Aorta (tissue), 5 donors: ENCODE results near the gene PCDH15. TPM values are rescaled to one million over a fixed set of nuclear protein-coding genes. Genes with fewer than 3 reads are reported as not detected.

Experiments
- ATAC-seq: fragments of 200-7000 bp; cut with Tn5 transposase; one replicate; pipeline ENCODE4 v1.9.1; 2022; ENCODE audit warnings: moderate library complexity; ENCODE audit not compliant: low FRiP score
- DNase-seq, 2 donors: peaks; one replicate each; pipeline ENCODE4 v3.0.0-alpha.2; 2020
- H3K27ac ChIP-seq, 2 donors: one replicate each; pipeline ENCODE4 v1.5.1; 2013; ENCODE audit warnings: low read length in 2 of 2, mild to moderate bottlenecking in 2 of 2, moderate library complexity in 2 of 2, control low read depth in 1 of 2, inconsistent platforms in 1 of 2, low read depth in 1 of 2
- H3K27me3 ChIP-seq, 2 donors: one replicate each; pipeline ENCODE4 v1.6.1; 2013; ENCODE audit warnings: control low read depth in 1 of 2, low read length in 1 of 2, mild to moderate bottlenecking in 1 of 2, moderate library complexity in 1 of 2; ENCODE audit not compliant: insufficient read depth in 2 of 2, control insufficient read depth in 1 of 2
- H3K36me3 ChIP-seq, 2 donors: one replicate each; pipeline ENCODE4 v1.6.1; 2013; ENCODE audit warnings: control low read depth in 1 of 2, low read length in 1 of 2, mild to moderate bottlenecking in 1 of 2; ENCODE audit not compliant: insufficient read depth in 2 of 2, control insufficient read depth in 1 of 2
- H3K4me1 ChIP-seq, 2 donors: one replicate each; pipeline ENCODE4 v1.6.1; 2013; ENCODE audit warnings: low read length in 2 of 2, control low read depth in 1 of 2, mild to moderate bottlenecking in 1 of 2, moderate library complexity in 1 of 2; ENCODE audit not compliant: insufficient read depth in 2 of 2, control insufficient read depth in 1 of 2
- H3K4me3 ChIP-seq, 2 donors: one replicate each; pipeline ENCODE4 v1.5.1; 2013; ENCODE audit warnings: low read length in 2 of 2, control low read depth in 1 of 2, mild to moderate bottlenecking in 1 of 2
- H3K9me3 ChIP-seq: one replicate; pipeline ENCODE4 v1.6.1; 2013; ENCODE audit warnings: mild to moderate bottlenecking, low read length; ENCODE audit not compliant: control insufficient read depth
- WGBS, 2 donors: extraction: QIAGEN DNeasy Blood & Tissue Kit; methylation state at CpG; one replicate each; pipeline ENCODE4 v1.1.7; 2013; 5-methylcytosine and 5-hydroxymethylcytosine counted together
- intact Hi-C, 2 donors: fragments of 100-400 bp; cut with DNase I; formaldehyde crosslinking; loops; one replicate each; pipeline versions ENCODE4 v1.14.2 to v1.15.0; 2022
- polyA plus RNA-seq, 2 donors: library from polyadenylated mRNA; stranded (reverse); fragments of 200-250 nt; gene quantifications; one replicate each; pipeline ENCODE4 v1.2.3, GENCODE V29; 2013
- total RNA-seq, 2 donors: library from RNA; stranded (reverse); fragmentation: NEBNext Ultra II Directional; extraction: Animal tissue kit (Norgen Biotek cat#: 25700); gene quantifications; one replicate each; pipeline ENCODE4 v1.2.1, GENCODE V29; 2021
- donor health status: healthy with polysubstance abuse.
- donor health status: Bipolar disorder and iron deficiency.
- donor health status: DM: no; HTN: no; CAD: no.
- donor health status: DM: no; HTN: no; CAD: no.
- donor health status: DM: yes; HTN: yes; CAD: no.

PCDH15 gene
- total and polyA plus RNA-seq, 4 donors, result 0.09 TPM; not detected in 3

DNA sequence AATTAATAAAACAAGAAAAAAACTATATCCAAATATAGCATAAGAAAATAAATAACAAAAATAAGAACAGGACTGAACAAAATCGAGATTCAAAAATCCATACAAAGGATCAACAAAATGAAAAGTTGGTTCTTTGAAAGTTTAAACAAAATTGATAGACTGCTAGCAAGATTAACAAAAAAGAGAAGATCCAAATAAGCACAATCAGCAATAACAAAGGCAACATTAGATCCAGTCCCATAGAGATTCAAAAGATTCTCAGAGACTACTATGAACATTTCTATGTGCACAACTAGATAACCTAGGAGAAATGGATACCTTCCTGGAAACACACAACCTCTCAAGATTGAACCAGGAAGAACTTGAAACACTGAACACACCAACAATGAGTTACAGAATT is 534.6 kb downstream of the PCDH15 start:
- Histone ChIP-seq H3K27me3 (no peaks in the 10 kb centered on the region), H3K36me3 (no peaks in the 10 kb centered on the region), H3K27ac (no peak overlapping the region), H3K9me3 (no peaks in the 10 kb centered on the region), H3K4me1 (no peaks in the 10 kb centered on the region), H3K4me3 (no peak overlapping the region)
- ATAC-seq, result no peak
- 59 to 60% methylated on average over 1 of the region's 1 CpG for WGBS, 2 donors
- DNase-seq, result no peak
- intact Hi-C loops, result no loop called here

DNA sequence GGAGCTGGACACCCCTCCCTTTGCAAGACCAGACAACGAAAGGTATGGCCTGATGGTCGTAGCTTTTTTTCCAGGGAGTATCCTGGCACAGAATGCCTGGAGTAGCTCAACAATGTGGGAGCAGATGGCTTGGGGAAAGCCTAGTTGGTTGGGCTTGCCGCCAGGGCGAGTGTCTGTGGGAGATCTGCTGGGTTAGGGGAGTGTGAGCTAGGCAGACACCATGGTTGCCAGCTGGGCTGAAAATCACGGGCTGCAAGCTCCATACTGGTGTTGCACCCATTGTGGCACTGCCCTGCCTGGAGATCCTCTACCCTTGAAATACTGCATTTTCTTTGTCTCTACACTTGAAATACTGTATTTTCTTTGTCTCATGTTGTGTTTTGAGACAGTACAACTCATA is 538.3 kb downstream of the PCDH15 start:
- Histone ChIP-seq H3K9me3 (no peaks in the 10 kb centered on the region), H3K4me3 (no peak overlapping the region), H3K27ac (no peak overlapping the region), H3K36me3 (no peaks in the 10 kb centered on the region), H3K4me1 (no peaks in the 10 kb centered on the region), H3K27me3 (no peaks in the 10 kb centered on the region)
- intact Hi-C loops, result no loop called here
- ATAC-seq (peak; percentile 54), DNase-seq (peak in 1 of 2 donors; percentile 58)
- 79 to 91% methylated on average over 5 of the region's 5 CpGs for WGBS, 2 donors

DNA sequence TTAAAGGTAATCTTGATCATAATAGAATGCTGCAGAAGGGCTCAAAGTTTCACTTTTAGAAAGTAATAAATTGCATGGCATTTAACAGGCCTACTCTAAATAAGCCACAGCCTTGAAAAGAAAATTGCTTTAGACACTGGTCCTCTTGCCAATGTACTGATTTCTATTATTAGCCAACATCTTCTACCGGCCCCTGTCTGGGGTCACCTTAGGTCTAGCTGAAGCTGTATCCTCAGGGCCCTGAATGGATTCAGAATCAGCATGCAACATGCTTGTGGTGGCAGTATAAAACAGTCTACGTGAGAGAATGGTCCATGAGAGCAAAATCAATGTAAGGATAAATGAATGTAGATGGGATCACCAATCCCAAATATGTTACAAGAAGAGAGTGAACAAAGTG is 541.9 kb downstream of the PCDH15 start:
- DNase-seq (no peak), ATAC-seq (no peak)
- intact Hi-C loops, result no loop called here

DNA sequence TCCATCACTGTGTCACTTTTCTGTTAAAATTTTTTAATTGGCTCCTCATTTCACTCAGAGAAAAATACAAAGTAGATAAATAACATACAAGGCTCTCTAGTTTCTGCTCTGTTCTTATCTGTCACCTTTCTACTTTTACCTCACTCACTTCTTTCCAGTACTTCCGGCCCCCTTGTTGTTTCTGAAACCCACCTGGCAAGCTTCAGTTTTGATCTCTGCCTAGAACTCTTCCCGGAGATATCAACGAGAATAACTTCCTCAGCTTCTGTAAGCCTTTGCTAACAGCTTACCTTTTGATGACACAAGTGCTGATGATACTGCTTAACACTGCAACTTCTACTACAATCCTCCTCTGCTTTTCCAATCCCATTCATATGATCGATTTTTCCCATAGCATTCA is 566.2 kb downstream of the PCDH15 start:
- 70 to 82% methylated on average over 4 of the region's 4 CpGs for WGBS, 2 donors
- Histone ChIP-seq H3K36me3 (no peaks in the 10 kb centered on the region), H3K4me1 (no peaks in the 10 kb centered on the region), H3K4me3 (no peak overlapping the region), H3K27me3 (no peaks in the 10 kb centered on the region), H3K27ac (no peak overlapping the region), H3K9me3 (peaks cover 1% of the 10 kb centered on the region)
- no peak for DNase-seq
- ATAC-seq, result no peak
- intact Hi-C loops, result no loop called here

More for the DNA sequence above, 541.9 kb downstream of the PCDH15 start:
- Histone ChIP-seq H3K9me3 (no peaks in the 10 kb centered on the region), H3K27me3 (no peaks in the 10 kb centered on the region), H3K27ac (no peak overlapping the region), H3K4me1 (no peaks in the 10 kb centered on the region), H3K4me3 (no peak overlapping the region), H3K36me3 (no peaks in the 10 kb centered on the region)
- 33% methylated on average over 2 of the region's 2 CpGs for WGBS, 2 donors

DNA sequence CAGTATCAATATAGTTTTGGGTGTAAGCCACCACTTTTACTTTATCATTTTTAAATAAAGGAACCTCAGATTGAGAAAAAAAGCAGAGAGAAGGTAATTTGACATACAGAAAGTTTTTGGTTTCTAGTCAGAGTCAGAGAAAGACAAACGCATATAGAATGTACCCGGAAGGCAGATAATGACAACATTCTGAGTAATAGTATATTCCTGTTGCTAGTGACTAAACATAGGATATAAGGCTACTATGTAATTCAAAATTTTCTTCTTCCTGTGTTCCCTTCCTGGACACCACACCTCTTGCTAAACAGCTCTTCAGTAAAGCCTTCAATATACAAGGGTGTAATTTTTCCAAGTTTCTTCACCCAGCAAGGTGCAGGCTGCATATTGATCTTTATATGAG is 597.6 kb downstream of the PCDH15 start:
- Histone ChIP-seq H3K4me3 (no peak overlapping the region), H3K27me3 (no peaks in the 10 kb centered on the region), H3K36me3 (no peaks in the 10 kb centered on the region), H3K4me1 (no peaks in the 10 kb centered on the region), H3K27ac (no peak overlapping the region), H3K9me3 (no peaks in the 10 kb centered on the region)
- intact Hi-C loops, result no loop called here
- DNase-seq (no peak), ATAC-seq (no peak)
- 53 to 76% methylated on average over 2 of the region's 2 CpGs for WGBS, 2 donors

DNA sequence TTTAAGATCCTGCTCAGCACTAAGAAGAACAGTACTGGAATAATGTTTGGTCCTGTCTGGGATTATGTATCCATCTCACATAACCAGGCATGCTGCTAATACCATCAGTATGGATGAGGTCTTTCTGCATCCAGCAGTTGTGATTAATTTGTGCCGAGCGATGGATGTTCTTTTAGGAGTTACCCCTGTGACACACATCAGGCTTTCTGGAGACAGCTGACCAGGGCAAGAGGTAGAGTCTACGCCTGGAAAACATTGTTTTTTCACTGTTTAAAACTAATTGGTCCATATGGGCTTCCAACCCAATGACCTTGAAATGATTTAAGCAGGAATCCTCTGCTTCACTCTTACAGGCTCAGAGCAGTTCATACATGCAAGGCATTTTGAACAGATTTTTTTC is 603.0 kb downstream of the PCDH15 start:
- Histone ChIP-seq H3K36me3 (no peaks in the 10 kb centered on the region), H3K27me3 (no peaks in the 10 kb centered on the region), H3K4me3 (no peak overlapping the region), H3K4me1 (no peaks in the 10 kb centered on the region), H3K9me3 (no peaks in the 10 kb centered on the region), H3K27ac (no peak overlapping the region)
- ATAC-seq (no peak), DNase-seq (no peak)
- intact Hi-C loops, result no loop called here
- WGBS, 2 donors, result 30 to 34% methylated on average over 3 of the region's 3 CpGs

DNA sequence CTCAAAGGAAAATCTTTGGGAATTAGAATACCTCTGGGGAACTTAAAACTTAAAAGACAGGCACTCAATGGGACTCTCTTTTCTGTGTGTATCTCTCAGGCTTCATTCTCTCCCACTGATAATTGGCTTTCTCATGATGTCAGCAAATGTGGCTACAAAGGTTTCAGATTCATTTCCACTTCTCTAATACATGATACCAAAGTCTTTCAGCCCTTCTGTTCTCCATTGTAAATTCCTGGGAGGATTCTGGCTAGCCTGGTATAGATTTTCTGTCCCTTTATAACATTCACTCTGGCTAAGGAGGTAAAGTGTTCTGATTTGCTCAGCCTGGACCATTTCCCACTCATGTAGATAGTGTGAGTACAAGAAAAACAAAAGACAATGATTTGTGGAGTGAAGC is 606.2 kb downstream of the PCDH15 start:
- intact Hi-C loops, result no loop called here
- H3K9me3 ChIP-seq, result no peaks in the 10 kb centered on the region

DNA sequence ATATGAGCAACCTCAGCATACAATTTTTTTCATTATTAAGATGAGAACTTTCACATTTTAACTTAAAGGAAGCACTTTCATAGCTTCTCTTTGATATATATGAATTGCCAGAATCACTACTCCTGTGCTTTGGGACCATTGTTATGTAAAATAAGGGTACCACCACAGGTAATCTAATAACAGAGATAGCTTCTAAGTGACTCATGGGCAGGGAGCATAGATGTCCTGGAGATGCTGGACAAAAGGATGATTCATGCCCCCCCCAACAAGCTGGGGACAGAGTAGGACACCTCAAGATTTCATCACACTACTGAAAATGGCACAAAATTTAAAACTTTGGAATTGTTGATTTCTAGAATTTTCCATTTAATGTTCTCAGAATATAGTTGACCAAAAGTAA is 641.1 kb downstream of the PCDH15 start:
- DNase-seq, result no peak
- intact Hi-C loops, result no loop called here
- Histone ChIP-seq H3K4me1 (no peaks in the 10 kb centered on the region), H3K9me3 (no peaks in the 10 kb centered on the region), H3K4me3 (no peak overlapping the region), H3K36me3 (no peaks in the 10 kb centered on the region), H3K27me3 (no peaks in the 10 kb centered on the region), H3K27ac (no peak overlapping the region)
- ATAC-seq, result no peak

More for the DNA sequence above, 606.2 kb downstream of the PCDH15 start:
- DNase-seq, result no peak
- ATAC-seq, result no peak
- H3K27me3 ChIP-seq, result no peaks in the 10 kb centered on the region
- H3K4me3 ChIP-seq, result no peak overlapping the region
- no peaks in the 10 kb centered on the region for H3K36me3 ChIP-seq
- no peak overlapping the region for H3K27ac ChIP-seq
- H3K4me1 ChIP-seq, result no peaks in the 10 kb centered on the region

DNA sequence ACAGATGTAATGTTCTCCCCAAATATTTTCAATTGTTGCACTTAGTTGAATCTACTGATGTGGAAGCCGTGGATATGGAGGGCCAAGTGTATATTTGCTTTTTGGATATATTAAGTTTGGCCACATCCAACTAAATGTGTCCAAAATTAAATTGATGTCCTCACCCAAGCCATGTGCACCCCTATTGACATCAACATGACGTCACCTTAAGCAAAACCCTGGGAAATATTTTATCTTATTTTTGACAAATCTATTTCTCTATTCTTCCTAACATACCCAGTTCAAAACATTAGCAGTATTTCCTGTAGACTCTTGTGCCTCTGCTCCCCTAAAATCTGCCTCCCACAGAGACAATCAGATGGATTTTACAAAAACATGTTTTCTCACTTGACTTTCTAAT is 652.5 kb downstream of the PCDH15 start:
- Histone ChIP-seq H3K27me3 (no peaks in the 10 kb centered on the region), H3K4me1 (no peaks in the 10 kb centered on the region), H3K9me3 (no peaks in the 10 kb centered on the region), H3K36me3 (no peaks in the 10 kb centered on the region), H3K27ac (no peak overlapping the region), H3K4me3 (no peak overlapping the region)
- intact Hi-C loops, result no loop called here
- DNase-seq (no peak), ATAC-seq (no peak)
- 63 to 71% methylated on average over 2 of the region's 2 CpGs for WGBS, 2 donors
